Naive thymus-derived CD8-positive, alpha-beta T cell (primary cell): Measurements from ENCODE around the gene TMEM53. TPM values are rescaled to one million over a fixed set of nuclear protein-coding genes. Genes with fewer than 3 reads are reported as not detected.

ENCODE experiments used
- ATAC-seq, 2 donors: fragments of 150-1000 bp; cut with Tn5 transposase in 1 of 2; sonication (Bioruptor Pico), chemical (Tn5 transposase) in 1 of 2; 1 replicate in 1 of 2; 2 replicates in 1 of 2; pipeline ENCODE4 v1.10.0; 2021; ENCODE audit warnings: mild to moderate bottlenecking in 2 of 2, moderate library complexity in 2 of 2
- POLR2A ChIA-PET: fragments of 350-600 bp; sonication (Branson Sonifier 250); formaldehyde crosslinking; loops from one replicate; lab custom pipeline; 2021; ENCODE audit warnings: antibody characterized with exemption; lab: Charles Lee
- DNase-seq, 10 donors: peaks; one replicate each; pipeline versions ENCODE4 v3.0.0 to v3.0.0-alpha.2; 2020 to 2022
- H3K27ac Mint-ChIP-seq, 10 donors: one replicate each; pipeline ENCODE4 v1.8.0; 2020 to 2022; ENCODE audit warnings: mild to moderate bottlenecking in 10 of 10, mixed read lengths in 10 of 10, moderate library complexity in 4 of 10, inconsistent platforms in 1 of 10
- H3K27me3 Mint-ChIP-seq, 5 donors: one replicate each; pipeline ENCODE4 v1.8.0; 2021 to 2022; ENCODE audit warnings: mixed read lengths in 5 of 5
- H3K36me3 Mint-ChIP-seq, 3 donors: one replicate each; pipeline ENCODE4 v1.8.0; 2020 to 2022; ENCODE audit warnings: mixed read lengths in 3 of 3, mild to moderate bottlenecking in 2 of 3, inconsistent platforms in 1 of 3
- H3K4me1 Mint-ChIP-seq, 4 donors: one replicate each; pipeline ENCODE4 v1.8.0; 2021 to 2022; ENCODE audit warnings: mixed read lengths in 4 of 4
- H3K4me3 Mint-ChIP-seq, 10 donors: one replicate each; pipeline ENCODE4 v1.8.0; 2020 to 2022; ENCODE audit warnings: mild to moderate bottlenecking in 10 of 10, mixed read lengths in 10 of 10, moderate library complexity in 6 of 10, inconsistent platforms in 1 of 10
- H3K9me3 Mint-ChIP-seq, 9 donors: one replicate each; pipeline ENCODE4 v1.8.0; 2020 to 2022; ENCODE audit warnings: mixed read lengths in 9 of 9, mild to moderate bottlenecking in 3 of 9, inconsistent platforms in 1 of 9, moderate library complexity in 1 of 9
- polyA plus RNA-seq, 3 donors: library from polyadenylated mRNA; unstranded; fragments of 300-500 nt; fragmentation: Illumina TruSeq; gene quantifications; one replicate each; pipeline ENCODE4 v1.2.3, GENCODE V29; 2021
- total RNA-seq, 8 experiments: library from RNA in 2 of 8; stranded (reverse) in 2 of 8; gene quantifications; one replicate each; pipeline ENCODE4 v1.2.3 and lab custom pipeline; 2021 to 2026

The TMEM53 gene
- total and polyA plus RNA-seq, 5 experiments from 2014 or later, result 1.0 to 5.9 (median 4.6) TPM

- POLR2A ChIA-PET, result no interaction called here
- ATAC-seq (no peak), DNase-seq (no peak)
- Mint-ChIP-seq H3K4me3 (no peak overlapping the region), H3K9me3 (no peaks in the 10 kb centered on the region), H3K27ac (no peak overlapping the region), H3K4me1 (no peaks in the 10 kb centered on the region), H3K27me3 (peaks cover 0 to 1% (median 0%) of the 10 kb centered on the region in 5 donors), H3K36me3 (no peaks in the 10 kb centered on the region)
Measured at GRCh38 chr1:44613941-44614340, 60.3 kb downstream of the TMEM53 start.

GRCh38 chr1:44611866-44612265 is 62.4 kb downstream of the TMEM53 start:
- Mint-ChIP-seq H3K36me3 (no peaks in the 10 kb centered on the region), H3K9me3 (no peaks in the 10 kb centered on the region), H3K27me3 (peaks cover 0 to 2% (median 0%) of the 10 kb centered on the region in 5 donors), H3K4me1 (no peaks in the 10 kb centered on the region), H3K4me3 (no peak overlapping the region), H3K27ac (peak overlapping the region in 1 of 10 donors; percentile 6)
- POLR2A ChIA-PET, result interaction anchor here (0.5 kb wide), 1 partner anchor 18 kb away, joined by 3 read pairs; no protein-coding TSS in a partner anchor
- no peak for DNase-seq
- ATAC-seq, result no peak

GRCh38 chr1:44611419-44611818 is 62.9 kb downstream of the TMEM53 start:
- H3K9me3 Mint-ChIP-seq, result no peaks in the 10 kb centered on the region
- POLR2A ChIA-PET, result interaction anchor here (0.5 to 0.8 kb wide), 2 partner anchors 18 to 20 kb away, joined by 3 read pairs; no protein-coding TSS in a partner anchor
- no peak overlapping the region for H3K4me3 Mint-ChIP-seq
- H3K27ac Mint-ChIP-seq, result peak overlapping the region in 1 of 10 donors; percentile 6
- DNase-seq (no peak), ATAC-seq (no peak)
- peaks cover 0 to 2% (median 0%) of the 10 kb centered on the region in 5 donors for H3K27me3 Mint-ChIP-seq
- H3K36me3 Mint-ChIP-seq, result no peaks in the 10 kb centered on the region
- H3K4me1 Mint-ChIP-seq, result no peaks in the 10 kb centered on the region

GRCh38 chr1:44610527-44611148 is 63.6 kb downstream of the TMEM53 start:
- Mint-ChIP-seq H3K4me1 (no peaks in the 10 kb centered on the region), H3K4me3 (no peak overlapping the region), H3K27me3 (peaks cover 0 to 2% (median 0%) of the 10 kb centered on the region in 5 donors), H3K36me3 (no peaks in the 10 kb centered on the region), H3K9me3 (no peaks in the 10 kb centered on the region), H3K27ac (peak overlapping the region in 1 of 10 donors; percentile 37)
- ATAC-seq (no peak), DNase-seq (no peak)
- POLR2A ChIA-PET, result interaction anchor here (0.8 kb wide), 1 partner anchor 21 kb away, joined by 3 read pairs; no protein-coding TSS in a partner anchor

- ATAC-seq, result no peak
Measured at GRCh38 chr1:44609768-44610526, 64.3 kb downstream of the TMEM53 start.

GRCh38 chr1:44609412-44609767 is 64.9 kb downstream of the TMEM53 start:
- H3K9me3 Mint-ChIP-seq, result no peaks in the 10 kb centered on the region
- no peaks in the 10 kb centered on the region for H3K4me1 Mint-ChIP-seq
- no peak overlapping the region for H3K27ac Mint-ChIP-seq
- no peak for ATAC-seq
- H3K36me3 Mint-ChIP-seq, result no peaks in the 10 kb centered on the region
- peaks cover 0 to 2% (median 0%) of the 10 kb centered on the region in 5 donors for H3K27me3 Mint-ChIP-seq
- peak in 7 of 10 donors; percentile 12 to 70 (median 29) for DNase-seq
- POLR2A ChIA-PET, result interaction anchor here (0.7 kb wide), 1 partner anchor 22 kb away, joined by 3 read pairs; no protein-coding TSS in a partner anchor
- no peak overlapping the region for H3K4me3 Mint-ChIP-seq

More at GRCh38 chr1:44609768-44610526, 64.3 kb downstream of the TMEM53 start:
- no peak overlapping the region for H3K4me3 Mint-ChIP-seq
- no peaks in the 10 kb centered on the region for H3K4me1 Mint-ChIP-seq
- H3K27ac Mint-ChIP-seq, result peak overlapping the region in 1 of 10 donors; percentile 37
- DNase-seq, result no peak
- H3K27me3 Mint-ChIP-seq, result peaks cover 0 to 2% (median 0%) of the 10 kb centered on the region in 5 donors
- no peaks in the 10 kb centered on the region for H3K9me3 Mint-ChIP-seq
- POLR2A ChIA-PET, result interaction anchor here (0.7 kb wide), 1 partner anchor 22 kb away, joined by 3 read pairs; no protein-coding TSS in a partner anchor
- H3K36me3 Mint-ChIP-seq, result no peaks in the 10 kb centered on the region

GRCh38 chr1:44608141-44608540 is 66.1 kb downstream of the TMEM53 start:
- no peaks in the 10 kb centered on the region for H3K9me3 Mint-ChIP-seq
- ATAC-seq (no peak), DNase-seq (no peak)
- POLR2A ChIA-PET, result no interaction called here
- no peak overlapping the region for H3K4me3 Mint-ChIP-seq
- no peaks in the 10 kb centered on the region for H3K4me1 Mint-ChIP-seq
- no peaks in the 10 kb centered on the region for H3K36me3 Mint-ChIP-seq
- peaks cover 0 to 2% (median 0%) of the 10 kb centered on the region in 5 donors for H3K27me3 Mint-ChIP-seq
- peak overlapping the region in 1 of 10 donors; percentile 70 for H3K27ac Mint-ChIP-seq

- Mint-ChIP-seq H3K9me3 (no peaks in the 10 kb centered on the region), H3K27ac (no peak overlapping the region), H3K4me1 (no peaks in the 10 kb centered on the region), H3K4me3 (no peak overlapping the region), H3K27me3 (peaks cover 0 to 2% (median 0%) of the 10 kb centered on the region in 5 donors), H3K36me3 (no peaks in the 10 kb centered on the region)
- POLR2A ChIA-PET, result no interaction called here
- ATAC-seq (no peak), DNase-seq (no peak)
Measured at GRCh38 chr1:44606701-44607281, 67.5 kb downstream of the TMEM53 start.

- Mint-ChIP-seq H3K9me3 (no peaks in the 10 kb centered on the region), H3K4me3 (no peak overlapping the region), H3K27me3 (peaks cover 0 to 2% (median 0%) of the 10 kb centered on the region in 5 donors), H3K36me3 (no peaks in the 10 kb centered on the region), H3K27ac (no peak overlapping the region), H3K4me1 (no peaks in the 10 kb centered on the region)
- ATAC-seq (no peak), DNase-seq (no peak)
- POLR2A ChIA-PET, result no interaction called here
Measured at GRCh38 chr1:44605914-44606615, 68.2 kb downstream of the TMEM53 start.

- H3K27me3 Mint-ChIP-seq, result peaks cover 0 to 2% (median 0%) of the 10 kb centered on the region in 5 donors
- no peaks in the 10 kb centered on the region for H3K36me3 Mint-ChIP-seq
Measured at GRCh38 chr1:44604157-44604955, 69.9 kb downstream of the TMEM53 start.

GRCh38 chr1:44603718-44604117 is 70.6 kb downstream of the TMEM53 start:
- DNase-seq (no peak), ATAC-seq (no peak)
- H3K36me3 Mint-ChIP-seq, result no peaks in the 10 kb centered on the region
- H3K4me1 Mint-ChIP-seq, result no peaks in the 10 kb centered on the region
- H3K27me3 Mint-ChIP-seq, result peaks cover 0 to 2% (median 0%) of the 10 kb centered on the region in 5 donors
- no peak overlapping the region for H3K4me3 Mint-ChIP-seq
- H3K27ac Mint-ChIP-seq, result no peak overlapping the region
- POLR2A ChIA-PET, result no interaction called here
- H3K9me3 Mint-ChIP-seq, result no peaks in the 10 kb centered on the region

More at GRCh38 chr1:44604157-44604955, 69.9 kb downstream of the TMEM53 start:
- H3K4me3 Mint-ChIP-seq, result no peak overlapping the region
- H3K4me1 Mint-ChIP-seq, result no peaks in the 10 kb centered on the region
- POLR2A ChIA-PET, result no interaction called here
- H3K27ac Mint-ChIP-seq, result no peak overlapping the region
- ATAC-seq, result no peak
- H3K9me3 Mint-ChIP-seq, result no peaks in the 10 kb centered on the region
- DNase-seq, result no peak
